GM12892 (cell line): ENCODE results near the gene RGS9BP.
"Not testable (repeated sequence)": the region's sequence is repeated elsewhere in the genome, so short reads cannot be mapped to it uniquely, and the experiment has no call there.

Experiments
- DNase-seq: peaks from one replicate; pipeline ENCODE4 v3.0.0; 2011; ENCODE audit not compliant: insufficient read length
- FAIRE-seq: peaks from 2 replicates; lab custom pipeline; 2011; peaks lifted over from hg19 to GRCh38; lab: Jason Lieb, UNC
- POLR2A ChIP-seq: IDR thresholded peaks from 2 replicates; pipeline ENCODE4 v1.6.1; 2011; ENCODE audit warnings: low read depth, low read length, control low read depth
- POLR2AphosphoS5 ChIP-seq: IDR thresholded peaks from 2 replicates; pipeline ENCODE4 v1.6.1; 2011; ENCODE audit warnings: low read depth, low read length, control low read depth
- TAF1 ChIP-seq: IDR thresholded peaks from 2 replicates; pipeline ENCODE4 v1.6.1; 2011; ENCODE audit warnings: low read depth, mild to moderate bottlenecking, control low read depth, low read length, borderline replicate concordance

The RGS9BP gene

DNA sequence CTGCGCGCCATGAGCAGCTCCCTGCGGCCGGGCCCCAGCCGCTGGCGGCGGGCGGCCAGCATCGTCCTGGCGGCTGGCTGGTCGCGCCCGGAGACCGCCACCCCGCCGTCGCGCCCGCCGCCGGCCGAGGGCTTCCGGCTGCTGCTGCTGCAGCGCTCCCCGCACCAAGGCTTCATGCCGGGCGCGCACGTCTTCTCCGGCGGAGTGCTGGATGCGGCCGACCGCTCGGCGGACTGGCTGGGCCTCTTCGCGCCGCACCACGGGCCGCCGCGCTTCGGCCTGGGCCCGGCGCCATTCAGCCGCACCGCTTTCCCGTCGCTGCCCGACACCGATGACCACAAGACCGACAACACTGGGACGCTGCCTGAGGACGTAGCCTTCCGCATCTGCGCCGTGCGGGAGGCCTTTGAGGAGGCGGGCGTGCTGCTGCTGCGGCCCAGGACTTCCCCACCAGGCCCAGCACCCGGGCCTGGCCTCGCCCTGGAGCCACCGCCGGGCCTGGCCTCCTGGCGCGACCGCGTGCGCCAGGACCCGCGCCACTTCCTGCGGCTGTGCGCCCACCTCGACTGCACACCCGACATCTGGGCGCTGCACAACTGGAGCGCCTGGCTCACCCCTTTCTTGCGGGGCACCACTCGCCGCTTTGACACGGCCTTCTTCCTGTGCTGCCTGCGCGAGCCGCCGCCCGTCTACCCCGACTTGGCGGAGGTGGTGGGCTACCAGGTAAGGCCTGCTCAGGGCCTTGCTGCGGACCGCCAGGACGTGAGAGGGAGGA lies 16.5 kb downstream of the RGS9BP start:
- no peak for FAIRE-seq
- peak; percentile 50 for DNase-seq
- no peak; the same call in 1 of the 2 replicates for TF ChIP-seq POLR2AphosphoS5

DNA sequence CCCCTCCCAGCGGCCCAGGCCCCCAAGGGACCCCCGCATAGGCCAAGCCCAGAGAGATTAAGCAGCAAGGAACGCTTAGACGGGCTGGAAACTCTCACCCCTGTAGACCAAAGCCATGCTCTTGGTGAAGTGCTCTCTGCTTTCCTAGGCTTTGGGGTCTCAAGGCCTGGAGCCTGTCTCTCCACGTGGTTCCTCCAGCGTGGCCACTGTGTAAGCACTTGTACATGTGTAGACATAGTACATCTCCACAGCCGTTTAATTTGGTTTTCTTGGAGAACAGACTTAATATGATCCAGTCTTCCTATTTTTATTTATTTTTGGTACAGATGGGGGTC lies 17.0 kb downstream of the RGS9BP start:
- FAIRE-seq (peak; percentile 9), DNase-seq (no peak)
- no peak for TF ChIP-seq TAF1
- TF ChIP-seq POLR2A = no peak
- TF ChIP-seq POLR2AphosphoS5 = no peak

DNA sequence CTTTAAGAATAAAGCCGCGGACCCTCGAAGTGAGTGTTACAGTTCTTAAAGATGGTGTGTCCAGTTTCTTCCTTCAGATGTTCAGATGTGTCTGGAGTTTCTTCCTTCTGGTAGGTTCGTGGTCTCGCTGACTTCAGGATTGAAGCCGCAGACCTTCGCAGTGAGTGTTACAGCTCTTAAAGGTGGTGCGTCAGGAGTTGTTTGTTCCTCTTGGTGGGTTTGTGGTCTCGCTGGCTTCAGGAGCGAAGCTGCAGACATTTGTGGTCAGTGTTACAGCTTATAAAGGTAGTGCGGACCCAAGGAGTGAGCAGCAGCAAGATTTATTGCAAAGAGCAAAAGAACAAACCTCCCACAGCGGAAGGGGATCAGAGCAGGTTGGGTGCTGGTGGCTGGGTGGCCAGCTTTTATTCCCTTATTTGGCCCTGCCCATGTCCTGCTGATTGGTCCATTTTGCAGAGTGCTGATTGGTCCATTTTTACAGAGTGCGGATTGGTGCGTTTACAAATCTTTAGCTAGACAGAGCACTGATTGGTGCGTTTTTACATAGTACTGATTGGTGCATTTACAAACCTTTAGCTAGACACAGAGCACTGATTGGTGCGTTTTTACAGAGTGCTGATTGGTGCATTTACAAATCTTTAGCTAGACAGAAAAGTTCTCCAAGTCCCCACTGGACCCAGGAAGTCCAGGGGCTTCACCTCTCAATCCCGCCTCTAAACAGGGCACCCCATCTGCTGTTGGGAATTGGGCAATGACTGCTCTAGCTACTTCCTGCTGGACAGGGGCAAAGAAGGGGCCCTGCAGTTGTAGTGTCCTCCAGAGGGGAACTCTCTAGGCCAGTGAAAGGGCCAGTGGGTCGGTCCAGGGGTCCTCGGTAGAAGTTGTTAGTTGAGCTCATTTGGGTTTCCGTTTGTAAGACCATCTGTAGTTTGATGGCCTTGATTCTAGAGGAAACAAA lies 17.8 kb downstream of the RGS9BP start:
- TF ChIP-seq POLR2A = peak; percentile 73
- TF ChIP-seq POLR2AphosphoS5 = peak; percentile 53
- not testable (repeated sequence) for FAIRE-seq, DNase-seq

- FAIRE-seq = not testable (repeated sequence)
Observed at GRCh38 chr19:32694316-32694715, 18.7 kb downstream of the RGS9BP start.

DNA sequence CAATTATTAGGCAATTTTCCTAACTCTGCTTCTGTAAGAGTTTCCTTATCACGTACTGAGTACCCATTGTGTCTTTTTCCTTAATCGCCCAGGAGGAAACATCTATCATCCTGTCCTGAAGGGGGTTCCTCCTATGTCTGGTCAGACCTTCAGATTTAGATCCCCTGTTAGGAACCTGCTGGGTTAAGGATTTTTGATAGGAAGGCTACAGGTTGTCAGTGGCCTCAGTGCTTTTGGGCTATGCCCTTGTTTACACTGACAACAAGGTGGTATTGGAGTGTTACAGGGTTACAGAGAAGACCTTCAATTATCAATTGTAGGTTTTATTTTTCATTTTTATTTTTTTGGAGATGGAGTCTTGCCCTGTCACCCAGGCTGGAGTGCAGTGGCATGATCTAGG lies 19.2 kb downstream of the RGS9BP start:
- FAIRE-seq, DNase-seq: not testable (repeated sequence)

More at GRCh38 chr19:32694316-32694715, 18.7 kb downstream of the RGS9BP start:
- DNase-seq = not testable (repeated sequence)

DNA sequence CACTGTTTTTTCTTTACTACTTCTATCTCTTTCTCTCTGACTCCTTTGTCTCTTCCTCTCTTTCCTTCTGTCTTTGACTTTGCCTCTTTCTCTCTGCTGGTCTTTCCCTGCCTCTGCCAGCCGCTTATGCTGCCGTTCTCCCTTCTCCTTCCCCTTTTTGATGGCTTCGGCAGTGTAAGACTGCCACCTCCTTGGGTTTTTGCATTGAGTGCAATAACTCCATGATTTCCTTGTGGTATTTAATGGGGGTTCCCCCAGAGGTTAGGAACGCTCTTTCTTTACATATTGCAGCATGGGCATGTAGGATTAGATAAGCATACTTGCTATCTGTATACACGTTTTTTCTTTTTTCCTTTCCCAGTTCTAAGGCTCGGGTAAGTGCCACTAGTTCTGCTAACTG lies 19.9 kb downstream of the RGS9BP start:
- DNase-seq, FAIRE-seq: not testable (repeated sequence)

GRCh38 chr19:32696771-32697170 lies 21.1 kb downstream of the RGS9BP start:
- not testable (repeated sequence) for FAIRE-seq, DNase-seq

DNA sequence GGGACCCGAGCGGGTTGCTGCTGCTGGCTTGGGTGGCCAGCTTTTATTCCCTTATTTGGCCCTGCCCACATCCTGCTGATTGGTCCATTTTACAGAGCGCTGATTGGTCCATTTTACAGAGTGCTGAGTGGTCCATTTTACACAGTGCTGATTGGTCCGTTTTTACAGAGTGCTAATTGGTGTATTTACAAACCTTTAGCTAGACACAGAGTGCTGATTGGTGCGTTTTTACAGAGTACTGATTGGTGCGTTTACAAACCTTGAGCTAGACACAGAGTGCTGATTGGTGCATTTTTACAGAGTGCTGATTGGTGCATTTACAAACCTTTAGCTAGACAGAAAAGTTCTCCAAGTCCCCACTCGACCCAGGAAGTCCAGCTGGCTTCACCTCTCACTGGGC lies 24.5 kb downstream of the RGS9BP start:
- not testable (repeated sequence) for FAIRE-seq, DNase-seq

- no peak for FAIRE-seq
Observed at GRCh38 chr19:32702010-32702409, 26.4 kb downstream of the RGS9BP start.

DNA sequence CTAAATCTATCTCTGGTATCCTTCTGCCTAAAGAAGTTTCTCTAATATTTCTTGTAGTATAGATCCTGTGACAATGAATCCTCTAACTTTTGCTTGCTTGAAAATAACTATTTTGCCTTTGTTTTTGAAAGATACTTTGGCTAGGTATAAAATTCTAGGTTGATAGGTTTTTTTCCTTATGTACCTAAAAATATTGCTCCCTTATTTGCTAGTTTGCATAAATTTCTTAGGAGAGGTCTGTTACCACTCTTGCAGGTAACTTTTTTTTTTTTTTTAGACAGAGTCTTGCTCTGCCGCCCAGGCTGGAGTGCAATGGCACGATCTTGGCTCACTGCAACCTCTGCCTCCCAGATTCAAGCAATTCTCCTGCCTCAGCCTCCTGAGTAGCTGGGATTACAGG lies 28.4 kb downstream of the RGS9BP start:
- DNase-seq, FAIRE-seq: not testable (repeated sequence)

More at GRCh38 chr19:32702010-32702409, 26.4 kb downstream of the RGS9BP start:
- no peak for DNase-seq
- TF ChIP-seq POLR2AphosphoS5 (no peak), TAF1 (no peak), POLR2A (no peak)

GRCh38 chr19:32708457-32708856 lies 32.8 kb downstream of the RGS9BP start:
- DNase-seq (no peak), FAIRE-seq (no peak)
- TF ChIP-seq POLR2A = no peak
- TF ChIP-seq TAF1 = no peak
- no peak for TF ChIP-seq POLR2AphosphoS5

DNA sequence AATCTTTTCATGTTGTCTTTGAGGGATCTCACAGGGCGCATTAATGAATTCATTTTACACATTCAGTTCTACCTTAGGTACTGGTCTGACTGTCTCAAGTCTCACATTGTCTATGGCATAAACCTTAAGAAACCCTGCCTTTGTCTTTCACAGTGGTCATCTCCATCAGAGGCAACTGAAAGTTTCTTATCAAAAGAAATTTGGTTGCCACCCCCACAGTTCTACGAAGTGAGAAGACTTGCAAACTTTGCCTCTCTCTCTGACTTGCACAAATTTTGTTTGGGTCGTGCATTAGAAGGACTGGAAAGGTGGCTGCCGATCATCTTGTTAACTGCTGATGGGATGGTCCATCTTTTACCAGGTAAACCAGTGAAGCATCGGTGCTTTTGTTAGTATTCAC lies 33.4 kb downstream of the RGS9BP start:
- FAIRE-seq = no peak
- no peak for DNase-seq
- TF ChIP-seq TAF1 (no peak), POLR2AphosphoS5 (no peak), POLR2A (no peak)

GRCh38 chr19:32711747-32712146 lies 36.1 kb downstream of the RGS9BP start:
- FAIRE-seq (no peak), DNase-seq (no peak)
- TF ChIP-seq POLR2A (no peak), POLR2AphosphoS5 (no peak), TAF1 (no peak)

GRCh38 chr19:32716203-32716602 lies 40.6 kb downstream of the RGS9BP start:
- not testable (repeated sequence) for FAIRE-seq, DNase-seq
